ENCODE data around the gene DNAJC25.
"Not testable (repeated sequence)": the region's sequence is repeated elsewhere in the genome, so short reads cannot be mapped to it uniquely, and the experiment has no call there.

Gene DNAJC25

GRCh38 chr9:111628411-111628810 is 2.7 kb upstream of the DNAJC25 start:
- no peak for DNase-seq

- no peak for DNase-seq
Measured at GRCh38 chr9:111630182-111630963, 761 bp upstream of the DNAJC25 start.

DNA sequence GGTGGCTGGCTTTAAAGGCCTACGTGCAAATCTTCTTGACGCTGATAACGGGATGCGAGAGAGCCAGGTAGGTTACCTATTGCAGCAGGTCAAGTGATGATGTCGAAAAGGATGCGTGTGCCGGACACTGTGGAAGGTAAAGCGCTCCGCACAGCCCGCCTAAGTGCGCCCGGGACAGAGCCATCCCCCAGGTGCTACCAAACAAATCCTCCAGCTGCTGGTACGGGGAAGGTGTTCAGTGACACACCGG is 245 bp upstream of the DNAJC25 start:
- no peak for DNase-seq

DNA sequence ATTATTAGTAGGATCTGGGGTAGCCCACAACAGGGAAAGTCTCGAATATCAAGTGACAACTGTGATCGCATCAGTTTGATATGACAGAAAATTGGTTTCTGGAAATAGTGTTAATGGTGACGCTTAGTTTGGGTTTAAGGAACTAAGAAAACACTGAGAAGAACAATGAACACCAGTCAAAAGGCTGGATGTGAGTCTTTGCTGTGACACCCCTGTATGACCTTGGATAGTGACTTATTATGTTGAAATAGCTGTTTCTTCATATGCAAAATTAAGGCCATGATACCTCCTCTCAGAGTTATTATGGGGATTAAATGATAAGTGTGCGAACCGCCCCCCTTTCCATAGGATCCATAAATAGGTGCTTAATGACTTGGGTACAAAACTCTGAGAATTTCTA is 926 bp downstream of the DNAJC25 start:
- DNase-seq = no peak

DNA sequence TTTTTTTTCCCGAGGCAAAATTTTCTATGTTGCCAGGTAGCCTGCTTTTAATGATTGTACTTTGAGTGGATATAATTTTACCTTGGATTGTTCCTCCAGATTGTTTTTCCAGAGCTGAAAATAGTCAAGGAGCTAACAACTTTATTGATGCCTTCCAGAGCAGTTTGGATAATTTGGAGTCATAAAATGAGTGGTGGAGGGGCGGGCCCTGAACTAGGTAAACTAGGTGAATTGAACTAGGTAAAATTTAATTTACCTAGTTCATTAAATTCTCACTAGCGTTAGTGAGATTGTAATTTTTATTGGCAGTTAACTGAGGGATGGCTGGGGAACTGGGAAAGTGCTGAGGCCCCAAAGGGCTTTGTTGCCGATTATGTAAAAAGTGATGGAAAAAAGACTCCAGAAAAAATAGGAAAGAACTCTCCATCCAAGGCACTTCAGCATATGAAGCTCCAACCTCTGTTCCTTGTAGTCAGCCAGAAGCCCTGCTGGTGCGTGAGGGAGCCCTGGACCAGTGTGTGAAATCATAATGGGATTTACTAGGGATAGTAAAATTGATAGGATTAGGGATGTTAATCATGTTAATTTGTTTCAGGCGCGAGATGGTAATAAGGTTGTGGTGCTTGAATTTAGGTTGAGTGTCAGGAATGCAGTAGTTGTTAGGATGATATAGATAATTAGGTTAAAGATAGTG is 1.7 kb downstream of the DNAJC25 start:
- no peak for DNase-seq

- DNase-seq = no peak
Measured at GRCh38 chr9:111633389-111633736, 2.2 kb downstream of the DNAJC25 start.

DNA sequence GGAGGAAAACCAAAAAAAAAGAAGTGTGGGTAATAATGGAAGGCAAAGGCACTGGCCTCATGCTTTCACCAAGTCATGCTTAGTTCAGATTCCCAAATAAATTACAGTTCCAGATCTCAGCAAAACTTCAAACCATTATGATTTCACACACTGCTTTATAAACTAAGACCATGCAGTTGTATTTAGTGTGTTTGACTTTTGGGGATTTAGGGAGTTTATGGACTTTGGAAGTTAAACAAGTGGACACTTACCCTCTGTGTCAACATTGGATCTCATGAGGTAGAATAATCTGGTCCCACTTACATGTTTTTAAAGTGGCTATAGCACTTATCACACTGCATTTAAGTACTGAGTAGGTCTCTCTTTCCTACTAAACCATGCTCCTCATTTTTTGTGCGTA is 3.7 kb downstream of the DNAJC25 start:
- DNase-seq = no peak

- DNase-seq = no peak
Measured at GRCh38 chr9:111637421-111637950, 6.4 kb downstream of the DNAJC25 start.

GRCh38 chr9:111644195-111644772 is 13.2 kb downstream of the DNAJC25 start:
- DNase-seq = no peak

GRCh38 chr9:111645806-111646205 is 14.7 kb downstream of the DNAJC25 start:
- DNase-seq = no peak

DNA sequence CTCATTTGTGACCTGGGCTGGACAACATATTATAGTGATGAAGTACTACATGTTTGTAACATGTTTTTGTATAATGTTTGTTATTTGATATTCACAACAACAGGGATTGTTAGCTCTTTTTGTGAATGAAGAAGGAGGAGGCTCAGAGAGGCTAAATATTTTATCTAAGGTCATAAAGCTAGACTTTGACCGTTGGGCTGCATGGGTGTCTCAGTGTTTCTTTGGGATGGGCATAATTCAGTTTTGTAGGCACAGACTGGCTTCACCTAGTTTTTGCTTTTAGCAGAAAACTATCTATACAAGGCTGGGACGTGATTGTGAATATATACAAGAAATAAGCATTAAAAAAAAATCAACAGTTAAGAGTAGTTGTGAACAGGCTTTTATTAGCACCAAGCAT is 15.3 kb downstream of the DNAJC25 start:
- DNase-seq = no peak

- no peak for DNase-seq
Measured at GRCh38 chr9:111648066-111648465, 16.9 kb downstream of the DNAJC25 start.

DNA sequence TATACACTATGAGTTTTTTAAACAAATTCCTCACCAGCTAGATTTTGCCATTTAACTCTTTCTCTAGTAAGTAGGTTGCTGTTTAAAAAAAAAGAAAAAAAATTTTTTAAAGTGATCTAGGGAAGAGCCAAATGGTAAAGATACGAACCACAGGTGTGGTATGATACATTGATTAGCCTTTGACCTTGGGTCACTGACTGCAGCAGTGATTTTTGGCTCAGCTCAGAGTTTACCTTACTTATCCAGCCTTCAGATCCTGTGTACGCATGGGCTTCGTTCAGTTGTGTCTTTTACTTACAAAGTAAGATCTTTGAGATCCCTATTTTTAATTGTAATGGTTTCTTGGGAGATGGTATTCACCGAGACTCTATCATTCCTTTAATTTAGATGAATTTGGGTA is 17.9 kb downstream of the DNAJC25 start:
- DNase-seq = no peak

DNA sequence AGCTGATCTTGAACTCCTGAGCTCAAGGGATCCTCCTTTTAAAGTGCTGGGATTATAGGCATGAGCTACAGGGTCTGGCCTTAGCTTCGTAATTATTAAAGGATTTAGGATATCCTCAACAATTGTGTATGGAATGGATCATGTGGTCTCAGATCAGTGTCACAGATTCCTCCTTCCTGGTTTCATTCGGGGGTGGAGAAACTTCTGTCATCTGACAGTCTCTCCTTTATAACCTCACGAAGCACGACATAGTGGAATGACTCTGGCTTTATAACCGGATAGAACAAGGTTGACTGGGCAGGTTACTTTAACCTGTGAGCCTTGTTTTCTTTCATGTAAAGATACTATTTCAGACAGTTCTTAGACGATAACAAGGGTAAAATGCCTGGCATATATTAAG is 25.9 kb downstream of the DNAJC25 start:
- no peak for DNase-seq

- no peak for DNase-seq
Measured at GRCh38 chr9:111658943-111659342, 27.8 kb downstream of the DNAJC25 start.

GRCh38 chr9:111659691-111660090 is 28.6 kb downstream of the DNAJC25 start:
- no peak for DNase-seq

- no peak for DNase-seq
Measured at GRCh38 chr9:111661150-111661801, 30.1 kb downstream of the DNAJC25 start, which contains the start of gene GNG10. Gene GNG10, plus strand, starts transcription at chr9:111661605. Its CDS starts 30 bp downstream, at chr9:111661635.

DNA sequence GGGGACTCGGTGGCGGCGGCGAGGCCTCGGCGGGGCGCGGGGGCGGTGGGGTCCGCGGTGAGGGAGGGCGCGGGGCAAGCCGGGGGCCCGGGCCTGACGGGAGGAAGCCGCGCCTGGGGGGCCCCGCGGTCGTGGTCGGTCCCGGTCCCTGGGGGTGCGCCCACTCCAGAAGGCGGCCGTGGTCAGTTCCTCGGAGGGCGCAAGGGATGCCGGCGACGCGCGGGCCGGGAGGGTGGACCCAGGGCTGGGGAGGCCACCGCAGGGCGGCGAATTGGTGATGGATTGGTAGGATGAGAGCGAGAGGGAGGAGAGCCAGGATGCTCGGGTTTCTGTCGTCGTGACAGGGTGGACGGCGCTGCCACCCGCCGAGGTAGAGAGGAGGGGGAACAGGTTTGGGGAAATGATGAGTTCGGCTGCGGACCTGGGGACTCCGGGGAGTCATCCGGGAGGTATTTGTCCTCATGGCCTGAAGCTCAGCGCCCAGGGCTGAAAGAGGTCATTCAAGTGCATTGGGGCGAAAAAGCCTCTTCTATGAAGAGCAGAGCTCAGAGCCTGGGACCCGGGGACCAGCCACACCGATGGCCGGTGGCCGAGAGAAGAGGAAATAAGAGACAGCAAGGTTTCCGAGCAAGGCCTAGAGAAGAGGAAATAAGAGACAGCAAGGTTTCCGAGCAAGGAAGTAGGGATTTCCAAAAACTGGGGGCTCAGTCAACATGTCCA is 30.8 kb downstream of the DNAJC25 start:
- no peak for DNase-seq

DNA sequence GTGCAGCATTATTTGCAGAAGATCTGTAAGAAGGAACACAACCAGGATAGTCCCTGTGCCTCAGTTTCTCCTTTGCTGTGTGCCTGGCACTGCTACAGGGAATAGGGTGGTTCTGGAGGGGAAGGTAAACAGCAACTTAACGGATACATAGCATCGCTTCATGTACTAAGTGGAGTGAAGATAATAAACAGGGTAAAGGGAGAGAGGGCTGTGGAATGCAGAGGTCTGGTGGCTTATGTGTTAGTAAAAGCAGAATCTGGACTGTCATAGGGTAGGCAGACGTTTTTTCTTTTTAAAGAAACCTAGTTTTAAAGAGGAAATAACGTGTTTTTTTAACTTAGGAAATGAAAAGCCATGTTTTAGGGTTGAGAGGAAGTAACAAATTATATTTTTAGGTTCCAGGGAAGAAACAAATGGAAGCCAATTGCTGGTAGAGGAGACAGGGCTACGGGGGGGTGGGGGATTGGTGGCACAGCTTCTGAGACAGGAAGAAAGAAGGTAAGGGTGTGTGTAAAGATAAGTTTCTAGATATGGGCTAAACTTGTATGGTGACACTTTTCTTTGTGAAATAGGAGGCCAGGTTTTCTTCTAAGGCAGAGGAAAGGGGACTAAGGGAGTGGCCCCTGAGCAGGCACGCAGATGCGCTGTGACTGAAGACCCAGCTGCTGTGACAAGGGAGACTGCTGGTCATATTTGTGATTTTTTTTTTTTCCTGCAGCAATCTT is 31.6 kb downstream of the DNAJC25 start:
- DNase-seq = no peak

- no peak for DNase-seq
Measured at GRCh38 chr9:111663301-111663823, 32.2 kb downstream of the DNAJC25 start.

GRCh38 chr9:111668026-111668573 is 37.0 kb downstream of the DNAJC25 start:
- DNase-seq = no peak

- not testable (repeated sequence) for DNase-seq
Measured at GRCh38 chr9:111668601-111669000, 37.5 kb downstream of the DNAJC25 start.

Data from NCI-H187 treated with DMSO at 0.1 percent for 48 hours (cell line).